Right renal cortex interstitium (tissue), 3 donors: ENCODE results near the gene FAM3B. TPM values are rescaled to one million over a fixed set of nuclear protein-coding genes. Genes with fewer than 3 reads are reported as not detected.

ENCODE experiments used
- DNase-seq, 3 donors: peaks; one replicate each; pipeline ENCODE4 v3.0.0-alpha.2; 2013; ENCODE audit warnings: low read depth in 3 of 3, low spot score in 2 of 3
- polyA plus RNA-seq, 3 donors: library from polyadenylated mRNA; unstranded; fragments of 120-200 nt; gene quantifications; one replicate each; pipeline ENCODE4 v1.2.1, GENCODE V29; 2013; ENCODE audit not compliant: insufficient read length in 3 of 3

Gene FAM3B
- polyA plus RNA-seq, 3 donors = 18.9 to 26.3 (median 20.5) TPM

- DNase-seq = no peak
Observed at GRCh38 chr21:41367301-41367944, 50.8 kb downstream of the FAM3B start.

GRCh38 chr21:41367945-41368734 is 51.5 kb downstream of the FAM3B start:
- no peak for DNase-seq

- DNase-seq = no peak
Observed at GRCh38 chr21:41368735-41369104, 52.1 kb downstream of the FAM3B start.

- DNase-seq = no peak
Observed at GRCh38 chr21:41369105-41369919, 52.7 kb downstream of the FAM3B start.

GRCh38 chr21:41369920-41370839 is 53.6 kb downstream of the FAM3B start:
- no peak for DNase-seq

DNA sequence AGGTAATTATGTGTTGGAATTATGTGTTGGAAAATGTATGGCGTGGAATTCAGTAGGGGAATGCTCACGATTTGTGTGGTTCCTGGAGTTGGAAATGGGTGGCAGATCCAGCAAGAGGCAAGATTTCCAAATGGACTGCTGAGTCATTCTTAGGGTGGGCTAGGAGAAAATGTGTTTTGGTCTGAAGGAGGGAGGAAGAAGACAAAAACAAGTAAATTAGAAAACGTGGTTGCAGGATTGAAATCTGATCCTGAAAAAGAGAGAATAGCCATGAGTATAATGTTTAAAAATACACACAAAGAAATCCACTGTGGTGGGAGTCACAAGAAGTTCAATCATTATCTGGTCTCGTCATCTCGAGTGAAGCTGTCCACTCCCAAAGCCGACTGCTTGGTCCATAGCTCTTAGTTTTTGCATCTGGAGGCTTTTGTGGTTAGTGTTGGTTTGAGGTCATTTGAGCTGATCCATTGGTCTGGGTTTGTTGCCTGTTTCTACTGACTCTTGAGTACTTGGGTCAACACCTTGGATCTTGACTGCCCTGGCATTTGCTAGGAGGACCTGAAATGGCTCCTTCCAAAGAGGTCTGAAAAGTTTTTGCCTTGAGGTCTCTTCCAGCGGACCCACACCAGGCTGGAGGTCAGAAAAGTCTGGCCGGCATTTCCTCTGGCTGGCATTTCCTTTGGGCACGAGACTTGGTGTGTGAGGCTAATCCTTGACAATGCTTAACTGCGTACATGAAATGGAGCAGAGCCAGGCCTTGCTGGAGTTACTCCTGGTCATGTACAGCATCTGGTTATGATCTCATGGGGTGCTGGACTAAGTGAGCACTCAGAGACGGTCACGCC is 54.5 kb downstream of the FAM3B start:
- no peak for DNase-seq

DNA sequence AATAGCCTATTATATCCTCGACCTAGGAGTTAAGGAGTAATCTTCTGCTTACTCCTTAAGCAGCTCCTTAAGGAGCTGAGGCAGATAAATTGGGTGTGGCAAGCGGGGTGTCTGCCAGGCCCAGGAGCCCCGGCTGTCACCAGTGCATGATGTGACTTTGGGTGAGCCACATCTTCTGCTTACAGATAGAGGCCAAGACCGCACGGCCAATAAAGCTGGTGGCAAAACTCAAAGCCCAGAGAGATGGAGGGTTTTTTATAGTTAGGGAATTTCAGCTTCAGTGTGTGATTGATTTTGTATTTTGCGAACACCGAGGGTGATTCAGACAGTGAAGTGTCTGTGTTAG is 55.1 kb downstream of the FAM3B start:
- no peak for DNase-seq

- no peak for DNase-seq
Observed at GRCh38 chr21:41373253-41373652, 56.7 kb downstream of the FAM3B start.

- DNase-seq = no peak
Observed at GRCh38 chr21:41373763-41374162, 57.2 kb downstream of the FAM3B start.

DNA sequence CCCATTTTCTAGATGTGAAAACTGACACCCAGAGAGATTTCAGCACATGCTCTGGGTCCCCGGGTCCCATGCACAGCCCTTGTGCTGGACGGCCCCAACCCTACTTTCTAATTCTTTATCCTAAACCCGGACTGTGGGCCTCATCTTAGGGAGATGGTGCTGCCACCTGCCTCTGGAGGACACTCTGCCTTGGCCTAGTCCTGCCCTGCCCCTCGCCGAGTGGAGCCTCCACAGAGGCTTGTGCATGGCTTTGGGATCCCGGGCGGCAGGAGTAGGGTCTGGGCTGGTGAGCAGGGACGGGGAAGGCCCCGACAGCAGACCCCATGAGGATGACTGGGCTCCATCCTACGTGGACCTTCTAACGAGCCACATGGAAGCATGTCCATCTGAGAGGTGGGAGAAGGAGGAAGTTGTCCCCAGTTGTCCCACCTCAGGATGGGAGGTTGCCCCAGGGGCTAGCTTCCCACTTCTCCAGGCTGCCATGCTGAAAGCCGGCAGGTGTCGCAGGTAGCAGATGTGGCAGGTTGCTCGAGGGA is 57.6 kb downstream of the FAM3B start:
- no peak for DNase-seq

GRCh38 chr21:41374867-41375533 is 58.4 kb downstream of the FAM3B start:
- no peak for DNase-seq

DNA sequence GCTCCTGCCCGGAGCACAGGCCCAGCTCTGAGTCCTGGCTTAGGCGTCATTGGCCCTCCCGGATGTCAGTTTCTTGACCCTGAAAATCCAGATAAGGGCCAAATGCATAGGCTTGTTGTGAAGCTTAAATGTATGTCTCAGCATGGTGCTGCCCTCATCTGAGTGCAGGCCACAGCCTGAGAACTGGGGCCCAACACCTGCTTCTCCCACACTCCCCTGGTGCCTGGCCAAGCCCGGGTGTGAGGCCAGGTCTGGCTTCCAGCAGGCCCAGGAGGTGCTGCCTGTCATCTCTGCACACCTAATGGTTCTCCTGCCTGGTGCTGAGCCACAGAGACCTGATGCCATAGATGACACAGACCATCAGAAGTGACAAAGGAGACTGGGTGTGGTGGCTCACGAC is 59.3 kb downstream of the FAM3B start:
- no peak for DNase-seq

GRCh38 chr21:41377715-41378114 is 61.1 kb downstream of the FAM3B start:
- no peak for DNase-seq

DNA sequence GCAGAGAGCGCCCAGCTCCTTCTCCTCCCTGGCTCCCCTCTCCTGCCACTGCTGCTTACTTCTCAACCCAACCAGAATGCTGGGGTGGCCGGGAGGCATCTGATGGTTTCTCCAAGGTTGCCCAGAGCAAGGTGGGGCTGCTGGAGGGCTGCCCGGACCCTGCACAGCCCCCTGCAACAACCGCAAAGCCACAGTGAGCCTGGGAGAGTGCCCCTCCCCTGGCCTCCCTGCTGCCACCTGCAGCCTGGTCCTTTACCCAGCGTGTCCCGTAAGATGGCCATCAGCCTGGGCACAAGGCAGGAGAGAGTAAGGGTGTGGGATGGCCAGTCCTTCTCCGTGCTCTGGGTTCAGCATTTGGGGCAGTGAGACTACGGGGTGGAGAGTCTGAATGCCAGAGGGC is 62.2 kb downstream of the FAM3B start:
- no peak for DNase-seq

- DNase-seq = no peak
Observed at GRCh38 chr21:41379901-41380300, 63.3 kb downstream of the FAM3B start.

GRCh38 chr21:41381731-41382130 is 65.1 kb downstream of the FAM3B start:
- no peak for DNase-seq

DNA sequence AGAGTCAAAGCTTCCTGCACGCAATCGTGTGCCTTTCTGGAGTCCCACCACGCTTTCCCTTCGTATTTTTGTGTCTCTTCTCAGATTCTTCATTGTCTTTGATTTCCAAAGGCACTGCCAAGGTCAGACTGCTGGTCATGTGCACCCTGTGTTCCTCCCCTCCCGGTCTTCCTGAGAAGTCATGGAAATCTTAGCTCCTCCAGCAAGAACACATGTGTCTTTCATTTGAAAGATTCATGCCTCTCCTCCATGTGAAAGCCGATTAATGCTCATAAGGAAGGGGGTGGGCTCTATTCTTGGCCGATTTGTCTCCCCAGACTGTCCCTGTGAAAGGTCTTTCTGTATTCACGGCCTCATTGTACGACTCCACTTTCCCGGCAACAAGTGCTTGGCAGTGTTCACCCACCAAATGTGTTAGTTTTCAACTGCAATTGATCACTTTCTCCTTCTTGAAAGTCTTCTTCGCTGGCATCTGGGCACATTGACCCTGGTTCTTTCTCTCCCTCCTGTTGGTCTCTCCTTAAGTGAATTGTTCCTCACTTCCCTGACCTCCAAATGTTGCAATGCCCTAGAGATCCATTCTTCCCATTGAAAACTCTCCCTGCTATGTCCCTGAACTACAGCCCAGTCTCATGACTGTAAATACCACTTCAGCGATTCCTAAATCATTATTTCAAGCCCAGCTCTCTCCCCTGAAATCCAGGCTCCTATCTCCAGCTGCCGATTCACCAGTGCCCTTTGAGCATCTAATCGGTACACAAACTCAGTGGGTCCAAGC is 70.6 kb downstream of the FAM3B start:
- DNase-seq = no peak

DNA sequence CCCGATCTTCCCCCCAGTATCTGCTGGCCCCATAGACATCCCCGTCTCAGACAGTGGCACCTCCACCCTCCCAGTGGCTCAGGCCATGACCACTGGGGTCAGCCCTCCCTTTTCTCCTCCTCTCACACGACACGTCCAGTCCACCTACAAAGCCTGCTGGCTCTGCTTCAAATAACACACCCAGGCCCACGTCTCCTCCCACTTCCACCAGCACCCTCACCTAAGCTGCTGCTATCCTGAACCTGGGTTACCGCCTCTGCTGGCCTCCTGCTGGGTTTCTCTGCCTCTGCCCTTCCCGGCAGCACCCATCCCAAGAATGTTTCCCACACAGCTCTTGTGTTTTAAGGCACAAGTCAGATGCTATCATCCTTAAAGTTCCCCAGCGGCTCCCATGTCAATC is 71.2 kb downstream of the FAM3B start:
- no peak for DNase-seq
